ENCODE results near the gene OXLD1. TPM values are rescaled to one million over a fixed set of nuclear protein-coding genes. Genes with fewer than 3 reads are reported as not detected.
A peak's percentile ranks its signal among the peaks of the same experiment; 100 is the strongest.

OXLD1 gene
- total RNA-seq, 6 donors from 2014 or later, result 32.2 to 46.7 (median 38.5) TPM

- 98% methylated on average over 6 of the region's 6 CpGs; no CpG with 5 or more reads in 1 of the 2 donors for WGBS, 2 donors
- H3K27ac ChIP-seq, result no peak overlapping the region
- H3K4me3 ChIP-seq, result no peak overlapping the region
- no peaks in the 10 kb centered on the region for H3K9me3 ChIP-seq
- no peak for DNase-seq
- peaks cover 43 to 99% (median 92%) of the 10 kb centered on the region in 4 donors for H3K36me3 ChIP-seq
- no peak for ATAC-seq (ENCODE audit: low FRiP score in 2 of 2)
- no peaks in the 10 kb centered on the region for H3K27me3 ChIP-seq
- no peaks in the 10 kb centered on the region for H3K4me1 ChIP-seq
- TF ChIP-seq POLR2AphosphoS5 (IDR thresholded peaks at IDR 0.05) (no peak), EP300 (IDR thresholded peaks at IDR 0.05) (no peak), POLR2A (IDR thresholded peaks at IDR 0.05) (no peak)
- TF ChIP-seq, protein P1, sequence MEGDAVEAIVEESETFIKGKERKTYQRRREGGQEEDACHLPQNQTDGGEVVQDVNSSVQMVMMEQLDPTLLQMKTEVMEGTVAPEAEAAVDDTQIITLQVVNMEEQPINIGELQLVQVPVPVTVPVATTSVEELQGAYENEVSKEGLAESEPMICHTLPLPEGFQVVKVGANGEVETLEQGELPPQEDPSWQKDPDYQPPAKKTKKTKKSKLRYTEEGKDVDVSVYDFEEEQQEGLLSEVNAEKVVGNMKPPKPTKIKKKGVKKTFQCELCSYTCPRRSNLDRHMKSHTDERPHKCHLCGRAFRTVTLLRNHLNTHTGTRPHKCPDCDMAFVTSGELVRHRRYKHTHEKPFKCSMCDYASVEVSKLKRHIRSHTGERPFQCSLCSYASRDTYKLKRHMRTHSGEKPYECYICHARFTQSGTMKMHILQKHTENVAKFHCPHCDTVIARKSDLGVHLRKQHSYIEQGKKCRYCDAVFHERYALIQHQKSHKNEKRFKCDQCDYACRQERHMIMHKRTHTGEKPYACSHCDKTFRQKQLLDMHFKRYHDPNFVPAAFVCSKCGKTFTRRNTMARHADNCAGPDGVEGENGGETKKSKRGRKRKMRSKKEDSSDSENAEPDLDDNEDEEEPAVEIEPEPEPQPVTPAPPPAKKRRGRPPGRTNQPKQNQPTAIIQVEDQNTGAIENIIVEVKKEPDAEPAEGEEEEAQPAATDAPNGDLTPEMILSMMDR (IDR thresholded peaks at IDR 0.05), result no peak
These were observed 28.8 kb upstream of the OXLD1 start for GRCh38 chr17:81695211-81695610.

GRCh38 chr17:81694810-81695209 lies 28.4 kb upstream of the OXLD1 start:
- TF ChIP-seq EP300 (IDR thresholded peaks at IDR 0.05), result no peak
- TF ChIP-seq, protein P1 (IDR thresholded peaks at IDR 0.05), result no peak
- no peak for TF ChIP-seq POLR2AphosphoS5 (IDR thresholded peaks at IDR 0.05)
- no peak for TF ChIP-seq POLR2A (IDR thresholded peaks at IDR 0.05)
- Histone ChIP-seq H3K27me3 (no peaks in the 10 kb centered on the region), H3K4me3 (no peak overlapping the region), H3K9me3 (no peaks in the 10 kb centered on the region), H3K4me1 (no peaks in the 10 kb centered on the region), H3K27ac (no peak overlapping the region), H3K36me3 (peaks cover 43 to 100% (median 94%) of the 10 kb centered on the region in 4 donors)
- DNase-seq (no peak), ATAC-seq (ENCODE audit: low FRiP score in 2 of 2) (no peak)
- WGBS, 2 donors, result 96 to 97% methylated on average over 14 to 19 of the region's 19 CpGs

GRCh38 chr17:81693509-81694210 lies 27.3 kb upstream of the OXLD1 start:
- no peaks in the 10 kb centered on the region for H3K27me3 ChIP-seq
- H3K4me1 ChIP-seq, result no peaks in the 10 kb centered on the region
- TF ChIP-seq, protein P1 (IDR thresholded peaks at IDR 0.05), result no peak
- TF ChIP-seq EP300 (IDR thresholded peaks at IDR 0.05) (no peak), POLR2A (IDR thresholded peaks at IDR 0.05) (no peak), POLR2AphosphoS5 (IDR thresholded peaks at IDR 0.05) (no peak)
- 89% methylated on average over 35 of the region's 35 CpGs; no CpG with 5 or more reads in 1 of the 2 donors for WGBS, 2 donors
- no peak for ATAC-seq (ENCODE audit: low FRiP score in 2 of 2)
- H3K9me3 ChIP-seq, result no peaks in the 10 kb centered on the region
- H3K27ac ChIP-seq, result no peak overlapping the region
- no peak overlapping the region for H3K4me3 ChIP-seq
- H3K36me3 ChIP-seq, result peaks cover 47 to 100% (median 99%) of the 10 kb centered on the region in 4 donors
- peak in 1 of 2 donors; percentile 80 for DNase-seq

DNA sequence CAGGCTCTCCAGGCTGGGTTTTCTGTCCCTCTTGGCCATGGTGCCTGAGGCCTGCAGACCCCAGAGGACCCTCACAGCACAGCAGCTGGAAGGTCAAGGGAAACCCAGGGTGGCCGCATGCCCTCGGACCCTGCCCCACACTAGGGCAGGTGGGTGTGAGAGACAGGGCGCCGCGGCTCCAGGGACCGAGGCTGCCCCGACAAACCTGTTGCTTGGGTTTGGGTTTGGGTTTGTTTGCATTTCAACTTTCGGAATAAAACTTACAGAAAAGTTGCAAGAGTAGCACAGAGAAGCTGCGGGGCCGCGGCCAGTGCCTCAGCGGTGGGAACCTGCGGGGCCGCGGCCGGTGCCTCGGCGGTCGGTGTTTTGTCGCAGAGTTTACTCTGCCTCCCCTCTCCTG lies 25.2 kb upstream of the OXLD1 start:
- no peaks in the 10 kb centered on the region for H3K27me3 ChIP-seq
- TF ChIP-seq EP300 (IDR thresholded peaks at IDR 0.05) (no peak), POLR2AphosphoS5 (IDR thresholded peaks at IDR 0.05) (no peak), POLR2A (IDR thresholded peaks at IDR 0.05) (no peak)
- TF ChIP-seq, protein P1 (IDR thresholded peaks at IDR 0.05), result no peak
- no peak overlapping the region for H3K4me3 ChIP-seq
- no peaks in the 10 kb centered on the region for H3K9me3 ChIP-seq
- DNase-seq, result peak in 1 of 2 donors; percentile 74
- WGBS, 2 donors, result 95 to 96% methylated on average over 13 to 20 of the region's 20 CpGs
- peaks cover 0 to 1% (median 0%) of the 10 kb centered on the region in 4 donors for H3K4me1 ChIP-seq
- no peak overlapping the region for H3K27ac ChIP-seq
- peaks cover 51 to 100% (median 100%) of the 10 kb centered on the region in 4 donors for H3K36me3 ChIP-seq
- no peak for ATAC-seq (ENCODE audit: low FRiP score in 2 of 2)
